Upper lobe of left lung (tissue), 6 donors: ENCODE results near the gene DLGAP4. TPM values are rescaled to one million over a fixed set of nuclear protein-coding genes. Genes with fewer than 3 reads are reported as not detected.

Experiments
- ATAC-seq, 2 donors: fragments of 200-7000 bp; cut with Tn5 transposase; one replicate each; pipeline ENCODE4 v1.9.1; 2022; ENCODE audit warnings: mild to moderate bottlenecking in 2 of 2, moderate library complexity in 2 of 2; ENCODE audit not compliant: low FRiP score in 2 of 2
- DNase-seq, 2 donors: peaks; one replicate each; pipeline ENCODE4 v3.0.0-alpha.2; 2019 to 2020
- H3K27ac ChIP-seq, 4 donors: fragments of 200-600 bp; sonication (generic); one replicate each; pipeline ENCODE4 v1.5.1; 2016 to 2019
- H3K27me3 ChIP-seq, 4 donors: fragments of 200-600 bp; sonication (generic); one replicate each; pipeline ENCODE4 v1.5.1; 2017 to 2019
- H3K36me3 ChIP-seq, 4 donors: fragments of 200-600 bp; sonication (generic); one replicate each; pipeline ENCODE4 v1.5.1; 2016 to 2019
- H3K4me1 ChIP-seq, 4 donors: fragments of 200-600 bp; sonication (generic); one replicate each; pipeline ENCODE4 v1.5.1; 2018 to 2019
- H3K4me3 ChIP-seq, 4 donors: fragments of 200-600 bp; sonication (generic); one replicate each; pipeline ENCODE4 v1.5.1; 2017 to 2019; ENCODE audit warnings: mild to moderate bottlenecking in 2 of 4, moderate library complexity in 1 of 4
- H3K9me3 ChIP-seq, 4 donors: fragments of 200-600 bp; sonication (generic); one replicate each; pipeline ENCODE4 v1.5.1; 2018 to 2019
- CTCF ChIP-seq, 6 experiments: fragments of 450-650 bp in 4 of 6; fragments of 200-600 bp in 2 of 6; sonication (generic) in 2 of 6; IDR thresholded peaks; one replicate each; pipeline ENCODE4 v1.5.1; 2016 to 2019; ENCODE audit warnings: antibody characterized with exemption in 6 of 6
- EP300 ChIP-seq, 4 donors: sonication (generic); formaldehyde crosslinking; IDR thresholded peaks; one replicate each; pipeline ENCODE4 v1.5.1; 2017; ENCODE audit warnings: antibody characterized with exemption in 4 of 4, control low read depth in 2 of 4
- POLR2A ChIP-seq, 4 donors: fragments of 450-650 bp; IDR thresholded peaks; one replicate each; pipeline ENCODE4 v1.5.1; 2016 to 2017; ENCODE audit warnings: antibody characterized with exemption in 4 of 4, mild to moderate bottlenecking in 2 of 4
- POLR2AphosphoS5 ChIP-seq, 2 donors: sonication (generic); formaldehyde crosslinking; IDR thresholded peaks; one replicate each; pipeline ENCODE4 v1.5.1; 2017; ENCODE audit warnings: antibody characterized with exemption in 2 of 2
- WGBS, 2 donors: methylation state at CpG; one replicate each; pipeline ENCODE4 v1.1.5; 2017 to 2018; 5-methylcytosine and 5-hydroxymethylcytosine counted together
- total RNA-seq, 6 donors: library from RNA; depleted of rRNA in 4 of 6; stranded (reverse); fragments of >200 nt in 4 of 6; gene quantifications; one replicate each; pipeline versions ENCODE4 v1.1.0 to v1.2.1, GENCODE V29; 2016 to 2021
- donor health status: DM: no; HTN: no; CAD: no; lungs with moderate emphysema.
- donor health status: DM: no; HTN: yes; CAD: no; lungs with severe emphysema.

DLGAP4 gene
- total RNA-seq, 6 donors from 2014 or later: 31.5 to 92.0 (median 49.9) TPM

- peaks cover 0 to 2% (median 0%) of the 10 kb centered on the region in 4 donors for H3K27me3 ChIP-seq
- H3K36me3 ChIP-seq: no peaks in the 10 kb centered on the region
- DNase-seq (no peak), ATAC-seq (no peak)
- H3K9me3 ChIP-seq: no peaks in the 10 kb centered on the region
- no peak overlapping the region for H3K27ac ChIP-seq
- no peaks in the 10 kb centered on the region for H3K4me1 ChIP-seq
- H3K4me3 ChIP-seq: no peak overlapping the region
- 86 to 90% methylated on average over 21 of the region's 21 CpGs for WGBS, 2 donors
- TF ChIP-seq CTCF (IDR thresholded peaks at IDR 0.05) (no peak), POLR2A (IDR thresholded peaks at IDR 0.05) (no peak), EP300 (IDR thresholded peaks at IDR 0.05) (no peak), POLR2AphosphoS5 (IDR thresholded peaks at IDR 0.05) (no peak)
These were observed 34.2 kb upstream of the DLGAP4 start for GRCh38 chr20:36271639-36272546.

GRCh38 chr20:36272547-36273220, 33.5 kb upstream of the DLGAP4 start:
- Histone ChIP-seq H3K36me3 (no peaks in the 10 kb centered on the region), H3K4me1 (no peaks in the 10 kb centered on the region), H3K4me3 (no peak overlapping the region), H3K27me3 (peaks cover 0 to 2% (median 0%) of the 10 kb centered on the region in 4 donors), H3K27ac (no peak overlapping the region), H3K9me3 (no peaks in the 10 kb centered on the region)
- TF ChIP-seq POLR2AphosphoS5 (IDR thresholded peaks at IDR 0.05) (no peak), EP300 (IDR thresholded peaks at IDR 0.05) (no peak), POLR2A (IDR thresholded peaks at IDR 0.05) (no peak), CTCF (IDR thresholded peaks at IDR 0.05) (no peak)
- DNase-seq: no peak
- no peak for ATAC-seq
- WGBS, 2 donors: 82 to 90% methylated on average over 12 of the region's 12 CpGs

- DNase-seq: no peak
- no peak overlapping the region for H3K4me3 ChIP-seq
- no peak for ATAC-seq
- H3K4me1 ChIP-seq: no peaks in the 10 kb centered on the region
- H3K27me3 ChIP-seq: peaks cover 0 to 2% (median 0%) of the 10 kb centered on the region in 4 donors
- TF ChIP-seq POLR2A (IDR thresholded peaks at IDR 0.05): no peak
- TF ChIP-seq EP300 (IDR thresholded peaks at IDR 0.05): no peak
- no peak for TF ChIP-seq CTCF (IDR thresholded peaks at IDR 0.05)
- no peak for TF ChIP-seq POLR2AphosphoS5 (IDR thresholded peaks at IDR 0.05)
- H3K27ac ChIP-seq: no peak overlapping the region
- WGBS, 2 donors: 73 to 79% methylated on average over 12 of the region's 12 CpGs
- no peaks in the 10 kb centered on the region for H3K36me3 ChIP-seq
- H3K9me3 ChIP-seq: no peaks in the 10 kb centered on the region
These were observed 32.5 kb upstream of the DLGAP4 start for GRCh38 chr20:36273414-36274180.

GRCh38 chr20:36274181-36274841, 31.8 kb upstream of the DLGAP4 start:
- ATAC-seq: no peak
- WGBS, 2 donors: 48 to 49% methylated on average over 18 to 20 of the region's 20 CpGs
- no peak for TF ChIP-seq POLR2AphosphoS5 (IDR thresholded peaks at IDR 0.05)
- no peak for TF ChIP-seq POLR2A (IDR thresholded peaks at IDR 0.05)
- no peak for TF ChIP-seq EP300 (IDR thresholded peaks at IDR 0.05)
- TF ChIP-seq CTCF (IDR thresholded peaks at IDR 0.05): no peak

More at GRCh38 chr20:36274181-36274841, 31.8 kb upstream of the DLGAP4 start:
- no peaks in the 10 kb centered on the region for H3K36me3 ChIP-seq
- no peaks in the 10 kb centered on the region for H3K9me3 ChIP-seq
- no peak overlapping the region for H3K4me3 ChIP-seq
- H3K27me3 ChIP-seq: peaks cover 0 to 2% (median 0%) of the 10 kb centered on the region in 4 donors
- H3K27ac ChIP-seq: no peak overlapping the region
- DNase-seq: no peak
- H3K4me1 ChIP-seq: no peaks in the 10 kb centered on the region
